DOHH2 (cell line): ENCODE data around the gene NPIPA5.
"Not testable (repeated sequence)": the region's sequence is repeated elsewhere in the genome, so short reads cannot be mapped to it uniquely, and the experiment has no call there.

ENCODE experiments used
- EZH2phosphoT487 ChIP-seq: fragments of 200-600 bp; sonication (generic); IDR thresholded peaks from 2 replicates; pipeline ENCODE4 v1.6.1; 2017; ENCODE audit warnings: borderline replicate concordance, mild to moderate bottlenecking, antibody characterized with exemption, low read length, moderate library complexity, mixed read lengths
- TF ChIP-seq, protein P1 (sequence below): fragments of 200-600 bp; sonication (generic); IDR thresholded peaks from one replicate; pipeline ENCODE4 v1.5.1; 2014; ENCODE audit warnings: antibody characterized with exemption, mild to moderate bottlenecking, low read depth, low read length; ENCODE audit not compliant: poor library complexity, severe bottlenecking

DNA sequence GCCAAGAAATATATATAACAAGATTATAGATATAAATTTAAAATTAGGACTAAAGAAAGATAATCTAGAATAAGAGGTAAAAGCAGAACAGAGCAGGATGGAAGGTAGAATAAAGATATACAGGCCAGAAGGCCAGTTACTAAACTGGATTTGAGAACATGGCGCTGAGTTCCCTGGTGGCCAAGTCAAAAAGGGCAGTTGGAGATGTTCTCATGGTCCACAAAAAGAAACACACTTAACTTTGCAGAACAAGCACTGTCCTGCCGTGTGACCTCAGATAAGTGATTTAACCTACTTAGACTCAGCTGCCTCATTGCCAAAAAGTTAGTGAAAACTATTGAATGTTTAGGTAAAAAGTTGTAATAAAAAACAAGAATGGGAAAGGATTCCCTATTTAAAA is 23.2 kb downstream of the NPIPA5 start:
- TF ChIP-seq, protein P1, sequence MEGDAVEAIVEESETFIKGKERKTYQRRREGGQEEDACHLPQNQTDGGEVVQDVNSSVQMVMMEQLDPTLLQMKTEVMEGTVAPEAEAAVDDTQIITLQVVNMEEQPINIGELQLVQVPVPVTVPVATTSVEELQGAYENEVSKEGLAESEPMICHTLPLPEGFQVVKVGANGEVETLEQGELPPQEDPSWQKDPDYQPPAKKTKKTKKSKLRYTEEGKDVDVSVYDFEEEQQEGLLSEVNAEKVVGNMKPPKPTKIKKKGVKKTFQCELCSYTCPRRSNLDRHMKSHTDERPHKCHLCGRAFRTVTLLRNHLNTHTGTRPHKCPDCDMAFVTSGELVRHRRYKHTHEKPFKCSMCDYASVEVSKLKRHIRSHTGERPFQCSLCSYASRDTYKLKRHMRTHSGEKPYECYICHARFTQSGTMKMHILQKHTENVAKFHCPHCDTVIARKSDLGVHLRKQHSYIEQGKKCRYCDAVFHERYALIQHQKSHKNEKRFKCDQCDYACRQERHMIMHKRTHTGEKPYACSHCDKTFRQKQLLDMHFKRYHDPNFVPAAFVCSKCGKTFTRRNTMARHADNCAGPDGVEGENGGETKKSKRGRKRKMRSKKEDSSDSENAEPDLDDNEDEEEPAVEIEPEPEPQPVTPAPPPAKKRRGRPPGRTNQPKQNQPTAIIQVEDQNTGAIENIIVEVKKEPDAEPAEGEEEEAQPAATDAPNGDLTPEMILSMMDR: not testable (repeated sequence)
- not testable (repeated sequence) for TF ChIP-seq EZH2phosphoT487
